ENCODE measurements around the gene NFIA.

Gene NFIA

GRCh38 chr1:61183471-61184039, 101.2 kb downstream of the NFIA start:
- no peak for DNase-seq (ENCODE audit: low read depth in 2 of 2)

GRCh38 chr1:61184040-61184713, 101.8 kb downstream of the NFIA start:
- DNase-seq (ENCODE audit: low read depth in 2 of 2) = no peak

GRCh38 chr1:61184714-61185106, 102.3 kb downstream of the NFIA start:
- no peak for DNase-seq (ENCODE audit: low read depth in 2 of 2)

- no peak for DNase-seq (ENCODE audit: low read depth in 2 of 2)
These were observed 104.4 kb downstream of the NFIA start for GRCh38 chr1:61186753-61187152.

GRCh38 chr1:61187352-61188086, 105.2 kb downstream of the NFIA start:
- DNase-seq (ENCODE audit: low read depth in 2 of 2) = no peak

- no peak for DNase-seq (ENCODE audit: low read depth in 2 of 2)
These were observed 107.8 kb downstream of the NFIA start for GRCh38 chr1:61190153-61190552.

- no peak for DNase-seq (ENCODE audit: low read depth in 2 of 2)
These were observed 108.5 kb downstream of the NFIA start for GRCh38 chr1:61190618-61191432.

- no peak for DNase-seq (ENCODE audit: low read depth in 2 of 2)
These were observed 109.0 kb downstream of the NFIA start for GRCh38 chr1:61191433-61191720.

GRCh38 chr1:61192663-61193330, 110.4 kb downstream of the NFIA start:
- DNase-seq (ENCODE audit: low read depth in 2 of 2) = no peak

GRCh38 chr1:61193808-61194207, 111.4 kb downstream of the NFIA start:
- DNase-seq (ENCODE audit: low read depth in 2 of 2) = no peak

- DNase-seq (ENCODE audit: low read depth in 2 of 2) = no peak
These were observed 116.2 kb downstream of the NFIA start for GRCh38 chr1:61198554-61198953.

- no peak for DNase-seq (ENCODE audit: low read depth in 2 of 2)
These were observed 118.7 kb downstream of the NFIA start for GRCh38 chr1:61201035-61201434.

- DNase-seq (ENCODE audit: low read depth in 2 of 2) = no peak
These were observed 120.7 kb downstream of the NFIA start for GRCh38 chr1:61202854-61203598.

- no peak for DNase-seq (ENCODE audit: low read depth in 2 of 2)
These were observed 122.2 kb downstream of the NFIA start for GRCh38 chr1:61204528-61204927.

- no peak for DNase-seq (ENCODE audit: low read depth in 2 of 2)
These were observed 125.1 kb downstream of the NFIA start for GRCh38 chr1:61207416-61207815.

GRCh38 chr1:61208172-61208571, 125.8 kb downstream of the NFIA start:
- DNase-seq (ENCODE audit: low read depth in 2 of 2) = no peak

- DNase-seq (ENCODE audit: low read depth in 2 of 2) = no peak
These were observed 126.5 kb downstream of the NFIA start for GRCh38 chr1:61208831-61209230.

GRCh38 chr1:61210435-61211154, 128.2 kb downstream of the NFIA start:
- DNase-seq (ENCODE audit: low read depth in 2 of 2) = no peak

- DNase-seq (ENCODE audit: low read depth in 2 of 2) = no peak
These were observed 131.1 kb downstream of the NFIA start for GRCh38 chr1:61213245-61214011.

- no peak for DNase-seq (ENCODE audit: low read depth in 2 of 2)
These were observed 132.8 kb downstream of the NFIA start for GRCh38 chr1:61215119-61215518.

All from stimulated activated CD8-positive, alpha-beta memory T cell treated with anti-CD3 and anti-CD28 coated beads, Interleukin-15, amount 100 ng/mL, for 4 hours (primary cell).